GM12873 (cell line): ENCODE data around the gene CPA2.

ENCODE experiments used
- CTCF ChIP-seq: IDR thresholded peaks from 2 replicates; pipeline ENCODE4 v1.5.1; 2012; ENCODE audit warnings: low read depth, mild to moderate bottlenecking, moderate library complexity, low read length, control low read depth; ENCODE audit not compliant: insufficient read depth; ENCODE audit errors: missing control alignments

CPA2 gene

GRCh38 chr7:130269318-130269694 lies 2.6 kb downstream of the CPA2 start:
- no peak for TF ChIP-seq CTCF

- no peak for TF ChIP-seq CTCF
These were observed 4.5 kb downstream of the CPA2 start for GRCh38 chr7:130270947-130271800.

- no peak for TF ChIP-seq CTCF
These were observed 5.9 kb downstream of the CPA2 start for GRCh38 chr7:130272381-130273080.

GRCh38 chr7:130273081-130273932 lies 6.6 kb downstream of the CPA2 start:
- TF ChIP-seq CTCF = no peak

GRCh38 chr7:130273933-130274255 lies 7.2 kb downstream of the CPA2 start:
- TF ChIP-seq CTCF = no peak

- no peak for TF ChIP-seq CTCF
These were observed 7.6 kb downstream of the CPA2 start for GRCh38 chr7:130274296-130274695.
